ENCODE measurements around the gene ALDH1A1.

The ALDH1A1 gene

DNA sequence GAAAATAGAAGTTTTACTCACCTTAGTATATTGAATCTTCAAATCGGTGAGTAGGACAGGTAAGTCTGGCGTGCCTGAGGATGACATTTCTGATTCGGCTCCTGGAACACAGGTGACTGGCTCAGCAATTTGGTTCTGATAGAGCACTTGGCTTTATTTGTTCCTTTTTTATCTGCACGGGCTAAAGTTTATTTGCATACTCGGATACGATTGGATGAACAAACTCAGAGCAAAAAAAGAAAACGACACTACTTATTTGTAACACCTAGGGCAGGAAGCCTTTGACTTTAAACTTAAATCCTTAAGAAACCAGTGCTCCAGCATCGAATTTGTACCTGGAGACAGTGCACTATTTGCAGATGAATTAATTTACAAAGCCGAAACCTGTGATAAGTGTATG lies at the start of gene ALDH1A1:
Gene ALDH1A1 (minus strand): TSS at position 140 of the 400 bp plus-strand sequence. CDS start 53 bp downstream, at position 87.
- DNase-seq: no peak

DNA sequence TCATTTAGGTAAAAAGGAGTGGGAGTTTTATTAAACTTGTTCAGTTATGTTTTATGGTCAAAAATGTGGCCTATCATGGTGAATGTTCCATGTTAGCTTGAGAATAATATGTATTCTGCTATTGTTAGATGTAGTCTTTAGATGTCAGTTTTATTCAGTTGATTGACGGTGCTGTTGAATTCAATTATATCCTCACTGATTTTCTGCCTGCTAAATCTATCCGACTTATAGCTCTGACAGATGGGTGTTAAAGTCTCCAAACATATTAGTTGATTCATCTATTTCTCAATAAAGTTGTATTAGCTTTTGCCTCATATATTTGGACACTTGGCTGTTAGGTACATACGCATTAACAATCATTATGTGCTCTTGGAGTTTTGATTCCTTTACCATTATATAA lies 49.0 kb upstream of the ALDH1A1 start:
- DNase-seq: no peak

DNA sequence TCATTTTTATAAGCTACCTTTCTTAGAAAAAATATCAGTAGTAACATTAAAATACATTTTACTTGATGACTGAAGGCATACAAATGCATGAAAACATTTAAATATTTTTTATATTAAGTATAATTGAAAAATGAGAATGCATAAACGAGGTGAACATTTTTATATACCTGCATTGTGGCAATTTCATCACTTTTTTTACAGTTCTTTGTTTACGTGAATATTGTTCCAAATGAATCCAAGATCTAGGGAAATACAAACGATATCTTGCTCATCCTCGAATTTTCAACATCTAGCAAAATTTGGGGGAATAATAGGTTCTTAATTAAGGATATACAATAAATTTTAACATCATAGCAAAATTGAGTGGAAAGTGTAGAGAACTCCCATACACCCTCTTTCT lies 45.5 kb upstream of the ALDH1A1 start:
- DNase-seq: no peak

DNA sequence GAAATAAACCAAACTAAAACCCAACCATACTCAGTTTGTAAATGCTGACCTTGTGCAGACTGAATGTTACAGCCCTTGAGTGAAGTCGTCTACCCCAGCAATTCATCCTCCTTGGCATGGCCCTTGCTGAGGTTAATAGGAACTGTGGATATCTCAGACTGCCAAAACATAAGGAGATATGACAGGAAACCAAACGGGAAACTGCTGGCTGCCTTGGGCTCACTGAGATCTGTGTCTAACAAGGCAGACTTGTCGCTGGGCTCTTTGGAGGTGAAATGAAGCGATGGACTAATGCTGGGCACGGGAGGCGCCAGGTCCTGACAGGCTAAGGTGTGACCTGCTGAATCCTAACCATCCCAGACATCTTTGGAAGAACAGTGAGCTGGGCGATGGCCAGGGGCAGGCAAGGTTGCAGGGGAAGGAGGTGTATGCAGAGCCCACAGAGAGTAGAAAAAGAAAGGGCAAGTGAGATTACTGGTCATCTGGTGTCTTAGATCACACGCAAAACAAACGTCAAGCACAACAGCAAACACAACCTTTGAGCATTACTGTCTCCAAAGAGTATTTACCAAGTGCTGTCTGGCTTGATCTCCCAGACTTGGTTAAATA lies 44.6 kb upstream of the ALDH1A1 start:
- DNase-seq: no peak

DNA sequence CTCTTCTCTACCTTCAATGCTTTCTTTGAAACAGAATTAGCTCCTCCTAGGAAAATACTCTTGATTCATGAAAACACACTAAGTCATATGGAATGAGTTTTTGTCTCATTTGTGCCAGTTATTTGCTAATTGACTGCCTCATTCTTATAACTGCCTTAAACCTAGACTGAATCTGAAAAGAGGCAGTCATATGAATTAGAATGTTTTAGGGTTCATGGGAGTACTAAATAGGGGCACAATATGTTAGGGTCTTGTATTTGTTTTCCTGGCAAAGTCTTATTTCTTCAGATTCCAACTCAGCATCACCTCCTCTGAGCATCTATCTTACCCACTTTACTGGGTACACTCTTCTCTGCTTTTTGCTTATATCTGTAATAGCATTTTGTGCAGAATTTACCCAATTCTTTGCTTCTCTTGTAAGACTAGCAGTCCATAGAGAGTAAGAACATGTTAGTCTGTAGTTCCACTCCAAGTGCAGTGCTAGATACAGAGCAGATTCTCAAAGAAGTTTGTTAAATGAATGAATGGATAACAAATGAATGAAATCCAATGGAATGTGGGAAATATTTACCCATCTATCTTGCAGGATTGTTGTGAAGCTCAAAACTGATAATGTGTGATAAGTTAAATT lies 43.9 kb upstream of the ALDH1A1 start:
- DNase-seq: no peak

DNA sequence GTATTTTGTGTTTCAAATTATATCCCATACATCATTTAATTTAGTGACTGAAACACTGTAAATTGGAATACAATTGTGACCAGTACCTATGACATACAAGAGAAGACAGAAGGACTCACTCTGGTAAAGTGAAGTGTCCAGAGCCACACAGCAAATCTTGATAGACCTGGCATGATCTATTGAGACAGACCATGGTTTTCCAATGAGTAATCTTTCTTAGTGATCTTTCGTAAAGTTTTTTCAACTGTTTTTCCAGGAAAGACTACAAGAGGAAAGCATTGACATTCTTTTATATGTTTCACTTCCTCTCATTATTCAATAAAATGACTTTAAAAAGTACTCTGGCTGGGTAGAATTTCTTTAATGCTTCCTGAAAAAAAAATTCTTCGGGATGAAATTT lies 43.3 kb upstream of the ALDH1A1 start:
- no peak for DNase-seq

DNA sequence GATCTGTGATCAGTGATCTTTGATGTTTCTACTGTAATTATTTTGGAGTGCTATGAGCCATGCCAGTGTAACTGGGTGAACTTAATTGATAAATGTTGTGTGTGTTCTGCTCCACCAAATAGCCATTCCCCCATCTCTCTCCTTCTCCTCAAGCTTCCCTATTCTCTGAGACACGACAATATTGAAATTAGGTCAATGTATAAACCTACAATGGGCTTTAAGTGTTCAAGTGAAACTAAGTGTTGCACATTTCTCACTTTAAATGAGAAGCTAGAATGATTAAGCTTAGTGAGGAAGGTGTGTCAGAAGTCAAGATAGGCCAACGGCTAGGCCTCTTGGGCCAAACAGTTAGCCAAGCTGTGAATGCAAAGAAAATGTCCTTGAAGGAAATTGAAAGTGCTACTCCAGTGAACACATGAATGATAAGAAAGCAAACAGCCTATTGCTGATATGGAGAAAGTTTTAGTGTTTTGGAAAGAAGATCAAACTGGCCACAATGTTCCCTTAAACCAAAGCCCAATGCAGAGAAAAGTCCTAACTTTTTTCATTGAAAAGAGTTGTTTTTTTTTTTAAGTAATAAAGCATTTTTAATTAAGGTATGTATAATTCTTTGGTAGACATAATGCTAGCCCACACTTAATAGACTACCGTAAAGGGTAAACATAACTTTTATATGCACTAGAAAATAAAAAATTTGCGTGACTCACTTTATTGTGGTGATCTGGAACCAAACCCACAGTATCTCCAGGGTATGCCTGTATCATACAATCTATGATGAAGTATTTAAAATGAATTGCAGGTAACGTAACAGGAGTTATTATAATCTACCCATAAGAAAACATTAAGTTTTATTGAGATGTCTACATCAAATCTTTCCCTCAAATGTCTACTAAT lies 42.5 kb upstream of the ALDH1A1 start:
- DNase-seq: no peak

DNA sequence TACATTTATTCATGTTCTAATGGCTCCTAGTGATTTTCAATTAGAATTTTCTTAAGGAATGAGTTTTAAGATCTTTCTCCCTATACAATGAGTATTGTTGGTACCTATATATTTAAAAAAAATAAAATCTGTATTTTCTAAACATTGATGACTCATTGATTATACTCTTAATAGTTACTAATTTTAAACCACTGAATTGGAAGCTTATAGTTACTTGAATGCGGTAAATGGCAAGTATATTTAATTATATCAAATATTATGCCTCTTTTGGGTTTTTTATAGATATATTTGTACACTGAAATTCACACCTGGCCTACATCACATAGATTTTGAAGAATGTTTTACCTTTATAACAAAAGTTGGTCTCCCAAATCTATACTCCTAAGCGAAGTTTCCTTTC lies 38.9 kb upstream of the ALDH1A1 start:
- no peak for DNase-seq

DNA sequence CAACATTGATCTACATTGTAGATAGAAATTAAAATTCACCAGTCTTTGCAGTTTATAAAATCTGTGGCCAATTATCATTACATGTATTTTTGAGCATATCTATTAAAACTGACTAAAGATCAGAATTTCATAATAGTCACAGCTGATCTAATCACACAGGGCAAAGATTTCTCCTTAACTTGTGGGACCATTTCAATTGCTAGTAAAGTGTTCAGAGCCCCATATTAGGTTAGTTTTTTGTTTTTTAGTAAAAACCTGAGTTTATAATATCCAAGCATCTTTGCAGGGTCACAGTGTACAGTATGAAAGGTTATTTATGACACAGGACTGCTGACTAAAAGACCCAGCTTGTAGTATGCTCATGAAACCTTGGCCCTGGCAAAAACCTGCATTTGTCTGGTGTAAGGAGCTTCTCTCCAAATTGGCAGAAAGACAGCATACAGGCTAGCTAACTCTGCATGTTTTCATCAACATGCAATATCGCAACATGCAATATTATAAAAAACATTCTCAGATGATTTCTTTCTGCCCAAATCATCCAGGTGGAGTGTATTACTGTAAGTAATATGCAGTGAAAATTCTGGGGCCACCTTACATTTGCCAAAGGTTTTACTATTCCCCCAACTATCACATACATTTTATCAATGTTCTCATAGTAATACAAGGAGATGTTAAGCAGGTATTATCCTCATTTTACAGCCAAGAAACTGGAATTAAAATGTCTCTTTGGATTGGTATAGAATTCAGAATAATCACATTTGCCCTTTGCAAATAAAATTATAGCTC lies 37.7 kb upstream of the ALDH1A1 start:
- no peak for DNase-seq

DNA sequence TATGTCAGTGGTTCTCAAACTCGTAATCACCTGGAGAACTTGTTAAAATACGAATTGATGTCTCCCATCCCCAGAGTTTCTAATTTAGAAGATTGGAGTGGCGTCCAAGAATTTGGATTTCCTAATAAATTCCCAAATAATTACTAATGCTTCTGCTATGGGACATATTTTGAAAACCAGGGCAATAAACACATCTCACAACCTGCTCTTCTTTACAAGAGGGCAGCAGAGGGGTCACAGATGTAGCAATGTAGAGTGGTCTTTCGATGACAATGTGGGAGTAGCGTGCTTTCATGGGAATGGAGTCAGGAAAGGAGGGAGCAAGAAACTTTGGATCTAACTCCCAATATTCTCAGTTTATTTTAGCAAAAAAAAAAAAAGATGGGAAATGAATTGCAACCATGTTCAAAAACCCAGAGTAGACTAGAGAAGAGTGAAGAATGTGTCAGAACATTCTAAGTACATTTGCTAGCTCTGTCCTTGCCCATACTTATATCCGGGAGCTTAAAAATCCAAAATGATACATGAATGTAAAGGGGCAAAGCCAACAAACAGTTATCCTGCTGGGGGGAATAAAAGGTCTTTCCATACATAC lies 33.8 kb upstream of the ALDH1A1 start:
- no peak for DNase-seq

DNA sequence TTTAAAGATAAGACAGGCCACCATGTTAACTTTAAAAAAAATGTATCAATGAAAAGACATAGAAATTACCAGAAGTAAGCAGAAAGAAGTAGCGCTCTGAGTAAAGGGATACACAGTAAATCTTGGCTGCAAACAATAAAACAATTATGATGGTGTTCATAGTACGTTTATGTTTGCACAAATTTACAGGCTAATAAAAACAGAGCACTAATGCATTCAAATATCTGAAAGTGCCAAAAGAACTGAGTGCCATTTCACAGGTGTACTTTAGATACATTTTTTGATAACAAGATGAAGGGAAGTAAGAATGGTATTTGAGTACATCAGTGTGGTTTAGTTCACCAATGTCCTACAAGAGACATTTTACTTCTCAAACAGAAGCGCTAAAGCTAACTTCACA lies 32.9 kb upstream of the ALDH1A1 start:
- DNase-seq: no peak

DNA sequence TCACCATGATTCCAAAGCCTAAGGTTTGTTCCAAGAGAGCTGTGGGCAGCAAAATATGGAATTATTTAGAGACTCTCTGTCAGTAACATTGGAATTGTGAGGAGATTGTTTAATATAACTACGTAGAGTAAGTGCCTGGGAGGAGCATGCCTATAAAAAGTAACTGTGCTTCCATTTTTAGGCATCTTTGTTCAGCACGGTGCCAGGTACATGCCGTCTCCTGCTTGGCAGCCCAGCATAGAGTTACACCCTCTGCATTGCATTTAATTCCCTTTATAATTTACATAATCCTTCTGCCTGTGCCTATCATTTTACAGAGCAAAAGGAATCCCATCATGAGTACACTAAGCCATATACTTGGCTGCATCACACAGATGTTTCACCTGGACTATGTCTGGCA lies 32.1 kb upstream of the ALDH1A1 start:
- no peak for DNase-seq

DNA sequence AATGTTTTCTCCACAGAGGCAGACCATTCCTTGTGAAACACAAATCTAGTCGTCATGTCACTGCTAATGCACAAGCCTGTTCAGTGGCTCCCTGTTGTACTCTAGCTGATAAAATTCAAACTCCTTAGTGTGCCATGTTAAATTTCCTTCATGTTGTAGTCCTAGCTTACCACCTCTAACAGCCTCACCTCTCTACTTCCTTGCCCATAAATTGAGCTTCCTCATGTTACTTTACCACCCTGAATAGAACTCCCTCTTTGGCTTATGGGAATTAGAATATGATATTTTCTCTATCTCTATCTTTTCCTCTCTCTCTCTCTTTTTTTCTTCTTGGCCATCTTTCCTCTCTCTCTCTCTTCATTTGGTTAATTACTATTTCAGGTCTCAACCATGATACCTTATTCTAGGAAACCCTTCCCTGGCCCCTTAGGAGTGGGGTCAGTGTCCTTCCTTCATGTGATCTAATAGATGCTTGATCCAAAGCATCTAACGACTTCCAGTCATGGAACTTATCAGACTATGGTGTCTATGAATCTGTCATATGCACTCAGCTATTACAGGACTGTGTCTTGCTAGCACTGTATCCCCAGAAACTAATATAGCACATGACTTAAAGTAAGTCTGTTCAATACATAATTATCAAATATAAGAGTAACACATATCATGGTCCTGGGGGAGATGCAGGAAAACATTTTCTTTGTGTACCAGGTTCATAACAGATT lies 31.5 kb upstream of the ALDH1A1 start:
- no peak for DNase-seq

DNA sequence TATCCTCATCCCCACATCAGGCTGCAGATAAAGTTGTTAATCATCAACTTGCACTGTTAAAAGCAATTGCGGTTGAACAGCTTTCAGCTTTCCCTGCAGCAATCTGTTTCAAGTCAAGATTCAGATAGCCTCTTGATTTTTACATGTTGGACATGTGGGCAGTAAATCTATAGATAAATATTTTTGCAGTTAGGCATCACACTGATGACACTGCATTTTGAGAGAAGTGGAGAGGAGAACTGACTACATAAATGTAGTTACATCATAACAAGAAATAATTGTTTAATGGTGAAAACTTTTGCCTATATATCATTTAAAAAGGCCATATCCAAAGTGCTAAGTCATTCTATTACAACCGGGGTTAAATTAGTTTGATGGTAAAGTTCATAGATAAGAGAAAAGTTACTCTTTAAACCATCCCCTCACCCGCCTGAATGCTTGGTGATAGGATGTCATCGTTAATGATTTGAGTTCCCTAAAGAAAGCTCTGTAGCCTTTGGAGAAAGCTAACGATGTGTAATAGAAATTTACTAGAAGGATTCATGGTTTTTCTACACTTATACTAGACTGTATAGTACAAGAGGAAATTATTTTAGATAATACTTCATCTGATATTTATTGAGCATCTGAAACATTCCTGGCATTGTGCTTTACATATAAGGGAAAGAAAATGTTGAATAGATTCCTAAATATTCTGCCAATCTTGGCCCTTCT lies 30.8 kb upstream of the ALDH1A1 start:
- no peak for DNase-seq

DNA sequence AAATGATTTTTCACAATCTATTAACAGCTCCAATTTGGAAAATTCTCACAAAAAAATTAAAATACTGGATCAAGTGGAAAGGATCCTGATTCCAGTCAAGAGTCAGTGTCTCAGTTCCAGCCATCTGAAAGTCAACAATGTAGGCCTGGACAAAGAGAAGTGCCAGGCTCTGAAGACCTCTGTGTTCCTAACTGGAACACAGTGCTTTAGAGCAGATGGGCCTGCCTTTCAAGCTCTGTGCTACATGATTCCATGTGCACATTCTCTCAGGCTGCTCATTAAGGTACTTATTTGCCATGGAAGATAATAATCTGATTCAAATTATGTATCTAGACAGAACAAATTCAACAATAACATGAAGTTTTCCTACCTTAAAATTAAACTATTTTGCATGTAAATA lies 30.2 kb upstream of the ALDH1A1 start:
- no peak for DNase-seq

DNA sequence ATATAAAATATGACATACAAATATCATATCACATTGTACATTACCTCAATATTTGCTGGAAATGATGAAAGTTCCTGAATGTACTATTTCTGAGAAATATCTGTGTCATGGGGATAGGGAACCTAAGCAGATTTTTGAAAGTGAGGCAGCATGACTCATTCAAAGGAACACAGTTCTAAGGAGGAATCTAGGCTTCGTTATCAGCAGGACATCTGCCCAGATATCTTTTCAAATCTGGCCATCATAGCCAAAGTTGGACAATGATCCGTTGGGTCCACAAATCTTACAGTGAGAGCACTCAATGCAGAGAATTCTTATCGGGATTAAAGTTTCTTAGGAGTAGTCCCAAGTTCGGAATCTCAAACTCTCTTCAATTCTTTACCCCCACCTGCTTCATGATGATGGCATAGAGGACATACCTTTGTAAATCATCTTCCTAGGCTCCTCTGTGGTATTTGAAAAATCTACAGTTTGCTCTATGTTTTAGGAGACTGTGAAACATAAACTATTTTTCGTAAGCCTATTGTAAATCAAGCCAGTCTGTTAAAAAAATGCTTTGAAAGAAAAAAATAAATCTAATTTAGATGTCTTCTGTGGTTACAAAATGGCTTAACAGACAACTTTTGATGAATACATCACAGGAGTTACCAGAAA lies 29.4 kb upstream of the ALDH1A1 start:
- no peak for DNase-seq

DNA sequence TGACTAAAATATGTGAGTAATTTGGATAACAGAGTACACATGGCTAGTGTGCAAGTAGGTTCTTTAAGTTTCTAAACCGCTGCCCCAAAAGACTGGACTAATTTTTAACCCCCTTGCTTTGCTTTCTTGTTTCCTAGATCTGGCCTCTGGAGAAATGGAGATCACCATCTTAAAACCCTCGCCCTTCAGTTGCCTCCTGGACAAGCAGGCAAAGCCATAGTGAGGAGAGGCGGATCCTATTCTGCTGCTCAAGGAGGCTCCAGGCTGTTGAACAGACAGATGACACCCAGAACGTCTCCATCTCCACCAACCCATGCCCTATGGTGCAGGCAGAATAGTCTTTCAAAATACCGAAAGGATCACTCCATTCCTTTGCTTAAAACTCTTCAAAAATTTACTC lies 28.6 kb upstream of the ALDH1A1 start:
- no peak for DNase-seq

DNA sequence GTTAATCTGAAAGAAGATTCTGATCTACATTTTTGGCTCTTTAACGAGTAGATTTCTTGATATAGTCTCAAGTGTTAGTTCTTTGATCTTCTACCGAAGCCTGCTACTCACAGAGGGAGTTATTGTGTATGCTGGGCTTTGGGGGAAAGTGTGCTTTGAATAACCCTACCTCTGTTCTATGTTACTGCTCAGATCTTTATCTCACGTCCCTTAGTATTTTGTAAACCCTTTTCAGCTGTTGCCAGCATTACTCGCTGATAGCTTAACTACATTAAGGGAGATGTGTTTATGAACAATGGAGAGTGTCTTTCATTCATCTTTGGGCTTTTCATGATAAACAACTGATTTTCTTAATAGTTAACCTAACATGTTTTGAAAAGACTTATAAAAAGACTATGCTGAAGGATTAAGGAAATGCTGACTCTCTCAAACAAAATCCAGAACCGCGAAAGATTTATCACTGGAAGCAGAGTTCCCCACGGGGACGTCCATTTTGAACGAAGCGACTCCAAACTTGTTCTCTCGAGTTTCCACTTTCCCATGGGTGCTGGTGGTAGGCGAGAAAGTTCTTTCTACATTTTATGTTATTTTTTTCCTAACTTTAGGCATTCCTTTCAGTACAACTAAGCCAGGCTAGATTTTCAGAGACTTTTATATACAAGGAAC lies 27.9 kb upstream of the ALDH1A1 start:
- DNase-seq: no peak

DNA sequence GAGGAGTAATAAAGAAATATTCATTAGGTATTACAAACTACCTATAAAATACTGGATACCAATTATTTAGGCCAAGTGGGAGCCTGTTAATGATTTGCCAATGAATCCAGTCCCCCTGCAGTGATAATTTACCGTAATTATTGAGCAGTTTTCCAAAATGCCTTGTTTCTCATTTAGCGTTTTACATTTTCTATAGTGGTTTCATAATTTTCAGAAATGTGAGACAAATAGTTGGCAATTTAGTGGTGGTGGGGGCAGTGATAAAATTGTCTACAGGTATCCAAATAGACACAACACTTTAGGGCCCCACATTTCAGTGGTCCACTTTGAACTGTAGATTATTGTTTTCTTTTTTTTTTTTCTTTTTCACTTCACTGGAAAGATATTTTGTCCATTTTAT lies 27.3 kb upstream of the ALDH1A1 start:
- DNase-seq: no peak

DNA sequence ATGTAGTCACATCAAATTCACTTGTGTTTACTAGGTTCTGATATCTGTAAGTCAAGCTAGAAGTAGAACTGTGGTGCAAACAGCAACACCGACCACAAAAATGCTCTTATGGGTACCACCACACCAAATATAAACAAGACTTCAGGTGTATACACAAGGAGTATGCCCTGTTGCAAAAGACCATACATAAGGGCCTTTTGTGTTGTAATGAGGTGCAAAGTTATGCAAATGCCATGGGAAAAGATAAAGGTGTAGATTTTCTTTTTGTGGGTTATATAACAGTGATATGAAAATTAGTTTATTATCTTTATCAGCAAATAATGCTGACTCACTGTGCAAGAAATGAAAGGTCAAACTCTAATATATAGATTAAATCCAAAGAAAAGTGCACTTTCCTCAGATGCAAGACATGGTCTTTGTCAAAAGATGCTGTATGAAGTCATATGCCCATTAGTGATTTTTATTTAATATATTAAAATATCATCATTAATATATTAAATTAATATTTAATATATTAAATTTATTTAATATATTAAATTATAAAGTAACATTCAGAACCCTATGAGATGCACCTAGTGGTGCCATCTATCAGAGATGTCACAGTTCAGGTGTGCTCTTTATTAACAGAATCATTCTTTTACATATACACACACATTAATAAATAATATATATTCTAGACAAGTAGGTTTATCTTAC lies 26.7 kb upstream of the ALDH1A1 start:
- no peak for DNase-seq

All from cortex of kidney (tissue), 1 donor.